ENCODE results near the gene GREB1. TPM values are rescaled to one million over a fixed set of nuclear protein-coding genes. Genes with fewer than 3 reads are reported as not detected.

Gene GREB1
- total RNA-seq, 1 donor, result under 0.01 TPM

GRCh38 chr2:11629851-11630250, 96.0 kb downstream of the GREB1 start:
- no peak overlapping the region for H3K4me3 ChIP-seq (ENCODE audit: low read depth, low read length)
- TF ChIP-seq, protein P1, sequence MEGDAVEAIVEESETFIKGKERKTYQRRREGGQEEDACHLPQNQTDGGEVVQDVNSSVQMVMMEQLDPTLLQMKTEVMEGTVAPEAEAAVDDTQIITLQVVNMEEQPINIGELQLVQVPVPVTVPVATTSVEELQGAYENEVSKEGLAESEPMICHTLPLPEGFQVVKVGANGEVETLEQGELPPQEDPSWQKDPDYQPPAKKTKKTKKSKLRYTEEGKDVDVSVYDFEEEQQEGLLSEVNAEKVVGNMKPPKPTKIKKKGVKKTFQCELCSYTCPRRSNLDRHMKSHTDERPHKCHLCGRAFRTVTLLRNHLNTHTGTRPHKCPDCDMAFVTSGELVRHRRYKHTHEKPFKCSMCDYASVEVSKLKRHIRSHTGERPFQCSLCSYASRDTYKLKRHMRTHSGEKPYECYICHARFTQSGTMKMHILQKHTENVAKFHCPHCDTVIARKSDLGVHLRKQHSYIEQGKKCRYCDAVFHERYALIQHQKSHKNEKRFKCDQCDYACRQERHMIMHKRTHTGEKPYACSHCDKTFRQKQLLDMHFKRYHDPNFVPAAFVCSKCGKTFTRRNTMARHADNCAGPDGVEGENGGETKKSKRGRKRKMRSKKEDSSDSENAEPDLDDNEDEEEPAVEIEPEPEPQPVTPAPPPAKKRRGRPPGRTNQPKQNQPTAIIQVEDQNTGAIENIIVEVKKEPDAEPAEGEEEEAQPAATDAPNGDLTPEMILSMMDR (IDR thresholded peaks at IDR 0.05; ENCODE audit: insufficient read depth, low read depth, low read length), result no peak
- DNase-seq (ENCODE audit: low read depth), result no peak

- TF ChIP-seq, protein P1 (IDR thresholded peaks at IDR 0.05; ENCODE audit: insufficient read depth, low read depth, low read length), result no peak
- no peak for DNase-seq (ENCODE audit: low read depth)
- no peak overlapping the region for H3K4me3 ChIP-seq (ENCODE audit: low read depth, low read length)
Observed at GRCh38 chr2:11630855-11631254, 97.0 kb downstream of the GREB1 start.

GRCh38 chr2:11631462-11631861, 97.6 kb downstream of the GREB1 start:
- TF ChIP-seq, protein P1 (IDR thresholded peaks at IDR 0.05; ENCODE audit: insufficient read depth, low read depth, low read length), result no peak
- H3K4me3 ChIP-seq (ENCODE audit: low read depth, low read length), result no peak overlapping the region
- no peak for DNase-seq (ENCODE audit: low read depth)

DNA sequence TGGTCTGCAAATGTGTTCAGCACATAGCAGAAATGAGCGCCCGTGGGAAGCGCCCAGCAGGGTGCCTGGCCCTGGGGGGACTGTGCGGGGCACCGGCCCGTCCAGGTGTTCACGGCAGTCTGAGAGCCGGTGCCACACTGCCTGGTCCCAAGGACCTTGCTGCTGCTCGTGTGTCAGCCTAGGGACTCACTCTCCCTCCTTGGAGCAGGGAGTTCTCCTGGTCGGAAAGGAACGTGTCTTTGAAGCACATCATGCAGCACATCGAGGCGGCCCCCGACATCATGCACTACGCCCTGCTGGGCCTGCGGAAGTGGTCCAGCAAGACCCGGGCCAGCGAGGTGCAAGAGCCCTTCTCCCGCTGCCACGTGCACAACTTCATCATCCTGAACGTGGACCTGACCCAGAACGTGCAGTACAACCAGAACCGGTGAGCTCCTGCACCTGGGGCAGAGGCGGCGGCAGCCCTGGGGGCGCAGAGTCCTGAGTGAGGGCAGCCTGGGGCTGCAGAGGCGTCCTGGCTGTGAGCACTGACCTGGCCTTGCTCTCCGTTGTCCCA, 100.2 kb downstream of the GREB1 start:
- DNase-seq (ENCODE audit: low read depth), result no peak
- TF ChIP-seq, protein P1 (IDR thresholded peaks at IDR 0.05; ENCODE audit: insufficient read depth, low read depth, low read length), result no peak
- no peak overlapping the region for H3K4me3 ChIP-seq (ENCODE audit: low read depth, low read length)

GRCh38 chr2:11634584-11634983, 100.7 kb downstream of the GREB1 start:
- DNase-seq (ENCODE audit: low read depth), result no peak
- no peak overlapping the region for H3K4me3 ChIP-seq (ENCODE audit: low read depth, low read length)
- TF ChIP-seq, protein P1 (IDR thresholded peaks at IDR 0.05; ENCODE audit: insufficient read depth, low read depth, low read length), result no peak

DNA sequence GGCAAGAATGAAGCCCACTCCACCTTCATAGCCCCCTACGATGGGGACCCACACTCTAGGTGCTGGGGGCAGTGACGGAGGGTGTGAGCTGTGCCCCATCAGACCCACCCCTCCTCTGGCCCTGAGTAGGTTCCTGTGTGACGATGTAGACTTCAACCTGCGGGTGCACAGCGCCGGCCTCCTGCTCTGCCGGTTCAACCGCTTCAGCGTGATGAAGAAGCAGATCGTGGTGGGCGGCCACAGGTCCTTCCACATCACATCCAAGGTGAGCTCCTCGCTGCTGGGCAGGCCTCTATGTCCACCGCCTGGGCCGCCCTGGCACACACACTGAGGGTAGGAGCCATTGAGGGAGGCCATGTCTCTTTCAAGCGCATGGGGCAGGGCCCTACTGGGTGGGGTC, 101.3 kb downstream of the GREB1 start:
- no peak overlapping the region for H3K4me3 ChIP-seq (ENCODE audit: low read depth, low read length)
- TF ChIP-seq, protein P1 (IDR thresholded peaks at IDR 0.05; ENCODE audit: insufficient read depth, low read depth, low read length), result no peak
- no peak for DNase-seq (ENCODE audit: low read depth)
